ENCODE measurements around the gene ARF1. TPM values are rescaled to one million over a fixed set of nuclear protein-coding genes. Genes with fewer than 3 reads are reported as not detected.

The ARF1 gene
- total and polyA plus RNA-seq, 2 of the 8 experiments (the other 6 are each of a cell fraction or from before 2014, with no cell fraction given) = 265 to 471 TPM

DNA sequence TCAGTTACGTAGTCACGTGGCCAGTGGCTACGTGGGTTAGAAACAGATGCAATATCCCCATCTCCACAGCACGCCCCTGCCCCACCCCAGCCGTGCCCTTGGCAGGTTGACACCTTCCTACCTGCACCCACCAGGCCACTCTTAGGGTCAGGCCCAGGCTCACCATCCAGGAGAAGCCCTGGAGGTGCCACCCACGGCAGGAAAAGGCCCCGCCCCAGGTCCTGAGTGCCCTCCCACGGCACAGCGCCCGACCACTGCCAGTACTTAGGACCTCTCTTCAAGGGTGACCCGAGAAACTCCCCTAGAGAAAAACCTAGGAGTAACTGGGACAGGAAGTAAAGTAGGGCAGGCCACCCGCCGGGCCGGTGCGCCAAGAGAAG lies 19.1 kb downstream of the ARF1 start:
- H3K9me3 ChIP-seq (ENCODE audit: insufficient read depth in 2 of 2, low read depth in 1 of 2, low read length in 1 of 2) = no peaks in the 10 kb centered on the region
- H4K20me1 ChIP-seq (replicated peaks in 1 of 2; ENCODE audit: control insufficient read depth in 1 of 2, insufficient read depth in 2 of 2, low read length in 2 of 2) = peaks cover 12 to 38% of the 10 kb centered on the region in 2 experiments
- no peak overlapping the region for H2BK5ac ChIP-seq (ENCODE audit: low read depth, low read length)
- H4K8ac ChIP-seq (ENCODE audit: extremely low read depth, insufficient read depth, low read length) = no peak overlapping the region
- no peak for DNase-seq (ENCODE audit: low read depth in 1 of 2, low spot score in 2 of 2)
- no peak overlapping the region for H3K4ac ChIP-seq (replicated peaks; ENCODE audit: insufficient read length, low read depth, low read length)
- peaks cover 0 to 6% of the 10 kb centered on the region in 2 experiments; a peak in 2 of 4 replicates for H3K79me2 ChIP-seq (ENCODE audit: control insufficient read depth in 1 of 2, insufficient read depth in 2 of 2, low read length in 2 of 2)
- no peak overlapping the region for H3K9ac ChIP-seq (replicated peaks in 1 of 4; ENCODE audit: extremely low read depth in 1 of 4, low read depth in 3 of 4, low read length in 3 of 4)
- H3K27ac ChIP-seq (ENCODE audit: low read depth, low read length) = no peak overlapping the region
- H3K56ac ChIP-seq (replicated peaks; ENCODE audit: insufficient read length, low read depth, low read length) = no peak overlapping the region
- H4K5ac ChIP-seq (ENCODE audit: insufficient read length, low read depth, low read length) = no peak overlapping the region
- peaks cover 6% of the 10 kb centered on the region; the same call in 1 of the 2 replicates for H3K23me2 ChIP-seq (ENCODE audit: low read depth, low read length)
- H2BK120ac ChIP-seq (replicated peaks; ENCODE audit: low read depth, low read length) = no peak overlapping the region
- H3K79me1 ChIP-seq (ENCODE audit: low read depth, low read length) = peaks cover 10% of the 10 kb centered on the region
- FAIRE-seq = no peak
- H4K91ac ChIP-seq (replicated peaks; ENCODE audit: insufficient read length, low read length) = no peak overlapping the region
- 86% methylated on average over 15 of the region's 15 CpGs; no CpG with 5 or more reads in 1 of the 2 experiments for WGBS, 2 experiments (ENCODE audit: extremely low coverage in 1 of 2, insufficient coverage in 1 of 2, insufficient read length in 1 of 2, insufficient replicate concordance in 2 of 2, low coverage in 1 of 2, low lambda C conversion rate in 2 of 2, missing lambda C conversion rate in 1 of 2)
- H3K14ac ChIP-seq (ENCODE audit: insufficient read length) = no peak overlapping the region
- peaks cover 16 to 43% (median 26%) of the 10 kb centered on the region in 4 experiments; a peak in 7 of 8 replicates for H3K36me3 ChIP-seq (ENCODE audit: control insufficient read depth in 2 of 4, insufficient read depth in 4 of 4, low read length in 3 of 4)
- no peak overlapping the region for H2AK5ac ChIP-seq (ENCODE audit: low read depth, low read length)
- ChIA-PET POLR2A (ENCODE audit: partially characterized antibody) (interaction anchor here (0.9 to 5.6 kb wide), 2 partner anchors 12 to 19 kb away, joined by 6 to 53 read pairs; partner anchors contain the start of gene ARF1), CTCF (ENCODE audit: partially characterized antibody) (interaction anchor here (3.8 kb wide), 1 partner anchor 11 kb away, joined by 13 read pairs; no protein-coding TSS in a partner anchor)
- H2BK12ac ChIP-seq (ENCODE audit: low read depth, low read length) = no peak overlapping the region
- H2AFZ ChIP-seq (ENCODE audit: low read length) = no peak overlapping the region
- no peak for TF ChIP-seq POLR2AphosphoS5 (IDR thresholded peaks at IDR 0.05; ENCODE audit: low read depth, low read length)
- no peak for TF ChIP-seq CBX8 (IDR thresholded peaks at IDR 0.05; ENCODE audit: borderline replicate concordance, low read depth, low read length)
- H3K18ac ChIP-seq (ENCODE audit: extremely low read depth, low read length) = no peak overlapping the region
- peaks cover 0 to 2% (median 0%) of the 10 kb centered on the region in 4 experiments; a peak in 1 of 7 replicates for H3K4me1 ChIP-seq (replicated peaks in 1 of 4; ENCODE audit: control insufficient read depth in 3 of 4, insufficient read depth in 4 of 4, low read length in 3 of 4)
- H3K23ac ChIP-seq (ENCODE audit: insufficient read length) = no peak overlapping the region
- no peaks in the 10 kb centered on the region; a peak in 1 of 7 replicates for H3K27me3 ChIP-seq (replicated peaks in 1 of 4; ENCODE audit: control insufficient read depth in 3 of 4, extremely low read depth in 1 of 4, insufficient read depth in 3 of 4, low read length in 3 of 4)
- no peak overlapping the region for H2BK15ac ChIP-seq (ENCODE audit: low read length)
- H2BK20ac ChIP-seq (ENCODE audit: low read length) = no peak overlapping the region
- peak overlapping the region; percentile 37 to 83; a peak in 3 of 4 replicates for H3K4me2 ChIP-seq (ENCODE audit: insufficient read depth in 1 of 2, low read depth in 2 of 2, low read length in 2 of 2)
- H3K4me3 ChIP-seq (ENCODE audit: extremely low read depth in 1 of 4, insufficient read depth in 2 of 4, low read depth in 3 of 4, low read length in 4 of 4) = peak overlapping the region; percentile 63 to 92 (median 77); a peak in 6 of 8 replicates
